ENCODE results near the gene ANXA7.
A peak's percentile ranks its signal among the peaks of the same experiment; 100 is the strongest.

ANXA7 gene

DNA sequence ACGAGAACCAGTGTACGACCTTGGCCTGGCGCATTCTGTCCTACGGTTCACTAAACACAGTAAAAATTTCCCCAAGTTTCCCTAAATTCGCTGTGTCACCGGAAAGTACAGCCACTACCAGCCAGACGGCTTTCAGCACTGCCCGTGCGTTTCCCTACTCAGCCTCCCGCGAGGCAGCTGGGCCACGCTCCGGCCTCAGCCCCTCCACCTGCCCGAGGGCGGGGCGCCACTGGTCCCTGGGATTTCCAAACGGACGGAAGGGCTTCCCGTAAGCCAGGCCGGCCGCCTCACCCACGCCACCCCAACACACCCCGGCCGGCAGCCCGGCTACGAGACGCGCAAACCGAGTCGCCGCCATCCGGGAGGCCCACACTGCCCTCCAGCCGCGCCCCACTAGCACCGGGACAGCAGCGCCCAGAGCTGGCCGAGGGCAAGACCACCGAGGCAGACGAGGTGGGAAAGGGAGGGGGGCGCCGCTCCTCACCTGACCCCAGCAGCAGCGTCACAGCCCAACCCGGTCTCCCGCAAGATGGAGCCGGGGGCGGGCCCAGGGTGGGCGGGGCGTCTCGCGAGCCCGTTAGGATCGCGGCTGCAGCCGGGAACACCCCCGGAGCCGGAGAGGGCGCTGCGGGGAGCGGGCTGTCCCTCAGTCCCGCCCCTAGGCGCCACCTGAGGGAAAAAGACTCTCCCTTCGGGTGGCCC lies at the start of gene ANXA7:
TSS of gene ANXA7 (minus strand) at position 531 of the 702 bp plus-strand sequence. CDS start 13,202 bp downstream, outside the sequence.
- DNase-seq (ENCODE audit: low read depth in 2 of 2), result peak; percentile 94 to 96

DNA sequence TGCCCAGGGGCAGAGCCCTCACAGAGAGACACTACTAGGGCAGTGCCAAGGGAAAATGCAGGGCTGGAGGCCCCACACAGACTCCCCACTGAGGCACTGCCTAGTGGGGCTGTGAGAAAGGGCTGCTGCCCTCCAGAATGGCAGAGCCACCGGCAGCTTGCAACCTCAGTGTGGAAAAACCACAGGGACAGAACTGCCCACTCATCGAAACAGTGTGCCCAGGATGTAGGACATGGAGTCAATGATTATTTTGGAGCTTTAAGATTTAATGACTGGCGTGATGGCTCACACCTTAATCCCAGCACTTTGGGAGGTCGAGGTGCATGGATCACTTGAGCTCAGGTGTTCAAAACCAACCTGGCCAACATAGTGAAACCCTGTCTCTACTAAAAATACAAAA lies 47.0 kb upstream of the ANXA7 start:
- no peak for DNase-seq (ENCODE audit: low read depth in 2 of 2)

DNA sequence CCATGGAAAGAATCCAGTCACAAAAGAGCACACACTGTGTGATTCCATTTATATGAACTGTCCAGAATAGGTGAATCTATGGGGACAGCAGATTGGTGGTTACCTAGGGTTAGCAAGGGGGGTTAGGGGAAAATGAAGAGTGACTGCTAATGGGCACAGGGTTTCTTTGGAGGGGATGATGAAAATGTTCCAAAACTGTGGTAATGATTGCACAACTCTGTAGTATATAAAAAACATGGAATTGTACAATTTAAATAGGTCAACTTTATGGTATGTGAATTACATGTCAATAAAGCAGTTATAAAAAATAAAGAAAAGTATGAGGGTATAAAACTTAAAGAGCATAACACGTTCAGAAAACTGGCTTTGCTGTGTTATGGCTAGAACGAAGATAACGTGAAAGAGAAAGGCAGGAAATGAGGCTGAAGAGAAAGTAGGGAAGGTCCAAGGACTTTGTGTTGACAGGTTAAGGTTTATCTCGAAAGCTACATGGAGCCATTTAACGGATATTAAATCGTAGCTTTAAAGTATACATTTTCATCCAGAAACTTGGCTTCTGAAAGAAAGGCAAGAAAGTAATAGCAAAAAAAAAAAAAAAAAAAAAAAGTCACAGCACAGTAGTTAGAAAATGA lies 45.9 kb upstream of the ANXA7 start:
- DNase-seq (ENCODE audit: low read depth in 2 of 2), result no peak

DNA sequence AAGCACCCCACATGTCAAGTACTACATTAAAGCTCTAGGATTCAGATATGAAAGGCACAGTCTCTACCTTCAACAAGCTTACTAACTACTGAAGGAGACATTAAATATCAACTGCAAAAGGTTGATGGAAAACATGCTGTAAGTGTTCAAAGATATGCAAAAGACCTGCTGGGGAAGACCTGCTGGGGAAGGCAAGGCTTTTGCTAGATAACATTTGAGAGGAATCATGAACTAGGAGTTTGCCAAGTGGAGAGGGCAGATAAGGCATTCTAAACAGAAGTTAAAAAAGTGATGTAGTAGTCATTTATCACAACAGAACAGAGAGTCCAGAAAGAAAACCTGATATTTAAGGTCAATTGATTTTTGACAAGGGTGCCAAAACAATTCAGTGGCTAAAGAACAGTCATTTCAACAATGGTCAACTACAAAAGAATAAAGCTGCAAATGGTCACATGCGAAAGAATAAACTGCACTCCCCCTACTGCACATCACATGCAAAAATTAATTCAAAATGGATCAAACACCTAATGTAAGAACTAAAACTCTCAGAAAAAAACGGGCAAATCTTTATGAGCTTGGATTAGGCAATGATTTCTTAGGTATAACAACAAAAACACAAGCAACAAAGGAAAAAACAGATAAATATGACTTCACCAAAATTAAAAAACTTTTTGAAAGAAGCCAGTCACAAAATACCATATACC lies 42.5 kb upstream of the ANXA7 start:
- no peak for DNase-seq (ENCODE audit: low read depth in 2 of 2)

DNA sequence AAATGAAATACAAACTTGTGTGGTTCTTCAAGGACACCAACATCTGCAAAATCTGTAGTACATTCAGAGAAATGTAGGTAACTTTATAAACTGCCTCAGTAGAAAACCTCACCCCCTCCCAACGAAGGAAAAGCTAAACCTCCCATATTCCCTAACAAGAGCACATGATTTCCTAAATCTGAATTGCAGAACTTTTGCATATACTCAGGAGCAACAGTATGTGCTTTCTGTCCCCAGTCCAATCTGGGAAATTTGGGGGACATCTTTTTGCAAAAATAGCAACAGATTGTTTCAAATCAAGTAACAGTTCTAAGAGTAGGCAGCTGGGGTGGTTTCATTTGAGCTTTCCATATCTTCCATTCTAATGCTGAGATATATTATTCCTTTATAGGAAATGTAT lies 35.3 kb upstream of the ANXA7 start:
- DNase-seq (ENCODE audit: low read depth in 2 of 2), result no peak

DNA sequence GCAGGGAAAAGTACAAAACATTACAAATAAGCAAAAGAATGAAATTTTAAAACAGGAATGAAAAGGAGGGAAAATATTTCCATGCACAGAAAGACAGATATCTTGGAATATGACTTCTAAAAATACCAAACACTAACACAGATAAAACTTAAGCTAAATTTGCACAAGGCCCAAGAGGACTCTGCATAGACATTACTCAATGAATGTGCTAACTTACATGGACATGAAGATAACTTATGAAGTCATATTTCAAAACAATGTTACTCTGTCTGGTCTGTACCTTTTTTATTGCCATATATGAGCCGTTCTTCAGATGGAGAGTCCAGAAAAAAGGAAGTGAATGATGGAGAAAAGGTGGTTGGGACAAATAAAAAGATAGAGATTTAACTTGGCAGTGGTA lies 34.5 kb upstream of the ANXA7 start:
- DNase-seq (ENCODE audit: low read depth in 2 of 2), result no peak

DNA sequence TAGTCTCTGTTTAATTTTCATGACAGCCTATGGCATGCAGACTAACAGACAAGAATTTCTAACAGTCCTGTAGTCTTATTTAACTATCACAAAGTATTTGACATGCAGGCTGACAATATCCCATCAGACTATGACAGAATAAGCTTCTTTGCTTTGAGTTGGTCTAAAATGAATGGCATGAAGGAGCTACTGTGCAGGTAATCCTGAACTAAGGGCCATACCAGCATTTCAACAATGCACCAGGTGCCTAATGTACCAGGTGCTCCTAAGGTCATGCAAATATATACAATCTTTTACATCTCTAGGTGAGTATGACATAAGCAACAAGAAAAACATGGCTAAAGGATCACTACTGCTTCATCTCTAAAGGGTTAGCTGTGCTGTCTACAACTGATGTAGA lies 33.1 kb upstream of the ANXA7 start:
- DNase-seq (ENCODE audit: low read depth in 2 of 2), result no peak

DNA sequence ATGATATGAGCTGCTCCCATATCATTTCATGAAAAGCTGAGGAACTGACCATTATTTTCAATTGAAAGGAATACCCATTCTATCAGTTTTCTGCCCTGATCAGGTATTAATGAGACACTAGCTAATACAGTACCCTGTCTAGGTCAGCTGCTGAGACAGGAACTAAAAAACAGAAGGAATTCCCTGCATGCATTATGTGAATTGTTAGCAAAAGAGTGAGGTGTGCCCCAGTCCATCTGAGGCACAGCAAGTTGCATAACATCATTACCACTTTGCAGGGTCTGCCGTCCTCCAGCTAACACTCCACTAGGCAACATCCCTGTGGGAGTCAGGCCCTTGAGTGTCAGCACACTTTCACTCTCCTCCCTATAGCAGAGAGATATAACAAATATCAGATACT lies 30.6 kb upstream of the ANXA7 start:
- no peak for DNase-seq (ENCODE audit: low read depth in 2 of 2)

DNA sequence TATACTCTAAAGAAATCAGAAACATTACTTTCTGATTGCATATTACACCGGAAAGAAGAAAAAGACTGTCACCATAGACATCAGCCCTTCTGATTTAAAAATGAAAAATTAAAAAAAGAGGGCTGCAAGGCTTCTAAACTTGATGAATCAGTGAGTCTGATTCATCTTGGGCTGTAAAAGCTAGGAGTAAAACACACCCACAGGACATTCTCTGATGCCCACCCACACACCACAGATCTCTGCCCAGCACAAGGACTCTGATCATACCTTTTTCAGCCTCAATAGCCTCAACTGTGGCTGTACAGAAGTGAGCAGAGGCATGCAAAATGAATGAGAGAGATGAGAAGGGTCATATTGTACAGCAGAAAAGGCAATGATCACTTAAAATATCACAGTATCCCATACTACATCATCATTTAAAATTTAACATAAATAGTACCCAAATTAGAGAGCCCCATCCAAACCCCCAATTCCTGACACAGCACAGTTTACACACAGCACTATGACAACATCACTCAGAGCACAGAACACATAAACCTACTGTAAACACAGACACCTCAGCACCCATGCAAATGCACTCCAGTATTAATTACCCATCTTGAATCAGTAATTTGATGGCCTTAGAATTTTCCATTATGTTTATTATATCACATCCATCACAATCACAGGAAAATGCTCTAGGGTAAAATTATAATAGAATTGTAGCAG lies 25.9 kb upstream of the ANXA7 start:
- peak in 1 of 2 donors; percentile 1 for DNase-seq (ENCODE audit: low read depth in 2 of 2)

DNA sequence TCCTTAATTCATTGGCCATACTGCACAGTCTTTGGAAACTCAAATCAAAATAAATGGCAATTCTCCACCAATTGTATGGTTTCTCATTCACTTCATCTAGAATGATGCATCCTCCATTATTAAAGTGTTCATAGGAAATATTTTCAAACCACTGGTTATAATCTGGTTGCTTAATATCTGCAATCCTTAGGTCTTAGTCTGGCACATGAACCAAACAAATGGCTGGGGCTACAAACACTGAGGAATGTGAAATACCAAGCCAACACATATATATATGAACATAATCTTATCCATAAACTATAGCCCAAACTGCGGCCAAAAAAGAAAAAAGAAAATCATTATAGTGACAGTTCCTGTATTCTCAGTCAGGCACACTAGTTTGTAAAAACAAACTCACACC lies 25.2 kb upstream of the ANXA7 start:
- no peak for DNase-seq (ENCODE audit: low read depth in 2 of 2)

DNA sequence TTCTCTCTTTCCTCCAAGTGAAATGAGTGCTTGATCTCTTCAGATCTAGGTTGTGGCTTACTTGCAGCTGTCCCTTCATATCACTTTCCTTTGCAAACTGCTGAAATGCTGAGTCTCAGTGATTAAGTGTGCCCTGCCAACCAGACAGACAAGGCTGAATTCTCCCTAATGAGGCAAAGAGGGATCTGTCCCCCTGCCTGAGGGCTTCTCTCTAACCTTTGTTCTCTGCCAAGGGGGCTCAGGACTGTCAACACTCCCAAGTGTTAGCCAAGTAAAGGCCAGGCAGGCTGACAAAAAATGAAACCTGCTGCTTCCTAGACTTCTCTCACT lies 19.6 kb upstream of the ANXA7 start, which contains the start of gene MSS51:
TSS of gene MSS51 (minus strand) at position 24 of the 330 bp plus-strand sequence. CDS start 5,277 bp downstream, outside the sequence.
- DNase-seq (ENCODE audit: low read depth in 2 of 2), result no peak

DNA sequence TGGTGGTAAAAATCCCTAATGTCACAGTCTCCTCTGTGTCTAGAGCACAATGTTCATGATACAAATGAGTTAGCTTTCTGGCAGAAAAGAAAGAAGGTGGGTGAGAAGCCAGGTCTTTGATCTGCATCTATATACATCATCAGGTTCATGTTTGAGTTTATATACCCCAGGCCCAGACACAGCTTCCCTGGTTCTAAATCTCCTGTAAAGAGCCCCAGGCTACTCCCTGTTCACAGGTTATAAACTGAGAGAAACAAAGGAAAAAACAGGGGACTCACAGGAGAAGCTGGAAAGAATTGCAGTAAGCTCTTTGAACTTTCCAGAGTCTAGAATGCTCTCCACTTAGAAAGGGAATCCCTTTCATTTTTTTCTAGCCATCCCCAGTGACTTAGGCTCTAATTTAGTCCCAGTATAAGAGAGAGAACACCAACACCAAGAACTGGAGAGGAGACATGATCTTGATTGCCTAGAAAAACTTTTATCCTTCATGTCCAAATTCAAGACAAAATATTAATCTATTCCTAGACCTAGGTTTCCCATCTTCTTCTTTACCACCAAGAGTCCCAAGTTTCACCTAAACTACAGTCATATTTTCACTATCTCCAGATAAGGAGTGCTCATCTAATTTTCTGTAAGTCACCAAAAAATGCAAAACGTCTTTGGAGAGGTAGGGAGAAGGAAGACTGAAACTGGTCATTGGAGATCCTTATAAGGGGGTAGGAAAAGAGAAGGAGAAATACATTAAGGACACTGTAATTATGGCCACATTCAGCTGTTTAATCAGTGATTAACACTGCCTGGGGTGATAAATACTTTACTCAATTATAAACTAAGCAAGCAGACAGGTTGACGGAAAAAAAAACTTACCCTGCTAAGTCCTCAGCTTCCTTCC lies 19.0 kb upstream of the ANXA7 start:
- DNase-seq (ENCODE audit: low read depth in 2 of 2), result no peak

DNA sequence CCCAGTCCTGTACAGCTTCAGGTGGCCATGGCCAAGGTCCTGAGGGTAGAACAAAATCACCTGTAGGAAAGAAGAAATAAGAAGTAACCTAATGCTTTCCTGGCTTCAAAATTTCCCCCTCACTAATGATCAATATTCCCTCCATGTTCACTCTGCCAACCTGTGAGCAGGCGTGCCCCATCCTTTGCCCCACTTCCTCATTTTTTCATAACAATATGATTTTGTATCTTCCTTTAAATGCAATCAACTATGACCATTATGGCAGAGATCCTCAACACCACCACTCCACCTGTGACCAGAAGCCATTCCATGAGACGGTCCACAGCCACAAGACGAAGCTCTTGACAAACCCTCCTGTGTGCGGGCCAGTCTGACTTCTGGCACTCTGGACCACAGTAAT lies 12.5 kb upstream of the ANXA7 start:
- no peak for DNase-seq (ENCODE audit: low read depth in 2 of 2)

DNA sequence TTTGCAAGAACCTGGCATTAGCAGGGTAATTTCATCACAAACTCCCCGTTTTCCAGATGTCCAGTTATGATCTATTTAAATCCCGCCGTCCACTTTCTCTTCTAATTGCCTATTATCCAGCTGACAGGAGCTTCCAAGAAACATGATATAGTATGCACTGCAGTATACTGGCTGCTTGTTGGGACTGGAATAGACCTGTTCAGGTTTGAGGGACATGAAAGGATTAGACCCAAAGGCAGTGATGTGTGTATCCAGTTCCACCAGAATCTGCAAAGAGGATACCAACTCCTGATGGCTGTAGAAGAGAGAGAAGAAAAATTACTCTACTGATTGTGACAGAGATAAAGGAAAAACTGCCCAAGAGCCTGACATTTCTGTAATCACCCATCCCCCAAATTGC lies 10.6 kb upstream of the ANXA7 start:
- no peak for DNase-seq (ENCODE audit: low read depth in 2 of 2)

DNA sequence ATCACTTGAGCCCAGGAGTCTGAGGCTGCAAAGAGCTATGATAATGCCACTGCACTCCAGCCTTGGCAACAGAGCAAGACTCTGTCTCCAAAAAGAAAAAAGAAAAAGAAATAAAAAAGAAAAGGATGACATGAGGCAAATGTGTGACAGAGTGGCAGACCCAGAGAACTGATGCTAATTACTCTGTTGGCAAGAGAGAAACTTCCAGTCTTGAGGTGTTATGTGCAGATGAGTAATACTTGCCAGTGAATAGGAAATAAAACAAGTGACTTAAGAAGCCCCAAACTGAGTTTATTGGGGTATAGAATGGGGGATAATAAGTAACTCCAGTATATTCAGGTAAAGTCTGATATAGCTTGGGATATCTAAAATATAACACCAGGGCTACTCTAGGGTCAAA lies 9.5 kb upstream of the ANXA7 start:
- no peak for DNase-seq (ENCODE audit: low read depth in 2 of 2)

DNA sequence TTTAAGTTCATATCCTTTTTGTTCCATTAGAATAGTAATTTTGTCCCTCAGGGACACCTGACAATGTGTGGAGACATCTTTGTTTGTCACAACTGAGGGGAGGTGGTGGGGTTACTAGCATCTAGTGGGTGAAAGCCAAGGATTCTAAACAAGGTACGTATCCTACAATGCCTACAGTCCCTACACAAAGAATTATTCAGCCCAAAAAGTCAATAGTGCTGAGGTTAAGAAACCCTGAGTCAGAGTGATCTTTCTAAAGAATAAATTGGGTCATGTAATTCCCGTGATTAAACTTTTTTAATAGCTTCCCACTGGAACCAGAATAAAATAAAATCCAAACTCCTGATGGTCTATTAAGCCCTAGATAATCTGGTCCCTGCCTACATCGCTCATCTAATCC lies 2.7 kb upstream of the ANXA7 start:
- no peak for DNase-seq (ENCODE audit: low read depth in 2 of 2)

DNA sequence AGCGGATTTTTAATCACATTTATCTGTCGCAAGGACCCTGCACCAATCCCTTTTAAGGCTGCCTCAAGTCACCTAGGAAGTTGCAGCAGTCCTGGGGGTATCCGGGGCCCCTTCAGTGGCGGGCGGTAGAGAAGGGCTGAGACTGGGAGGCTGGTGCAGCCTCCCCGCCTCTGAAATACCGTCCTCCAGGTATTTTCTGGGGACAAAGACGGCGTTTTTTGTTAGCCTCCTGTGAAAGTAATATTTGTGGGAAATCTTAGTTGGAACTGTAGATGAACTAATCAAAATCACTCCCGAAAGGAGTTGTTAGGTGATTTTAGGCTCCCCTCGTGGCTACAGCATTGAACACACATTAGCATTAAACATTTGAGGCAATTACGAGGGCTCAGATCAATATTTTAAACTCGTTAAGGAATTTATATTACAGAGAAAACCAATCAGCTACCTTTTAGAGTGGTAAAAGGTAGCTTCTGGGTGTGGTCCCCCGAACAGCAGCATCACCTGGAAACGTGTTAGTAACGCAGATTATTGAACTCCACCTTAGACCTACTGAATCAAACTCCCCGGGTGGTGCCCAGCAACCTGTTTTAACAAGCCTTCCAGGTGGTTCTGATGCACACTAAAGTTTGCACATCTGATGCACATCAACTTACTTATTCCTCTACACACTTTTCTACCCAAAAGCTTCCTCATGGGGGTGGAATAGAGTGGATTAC lies 530 bp upstream of the ANXA7 start:
- no peak for DNase-seq (ENCODE audit: low read depth in 2 of 2)

DNA sequence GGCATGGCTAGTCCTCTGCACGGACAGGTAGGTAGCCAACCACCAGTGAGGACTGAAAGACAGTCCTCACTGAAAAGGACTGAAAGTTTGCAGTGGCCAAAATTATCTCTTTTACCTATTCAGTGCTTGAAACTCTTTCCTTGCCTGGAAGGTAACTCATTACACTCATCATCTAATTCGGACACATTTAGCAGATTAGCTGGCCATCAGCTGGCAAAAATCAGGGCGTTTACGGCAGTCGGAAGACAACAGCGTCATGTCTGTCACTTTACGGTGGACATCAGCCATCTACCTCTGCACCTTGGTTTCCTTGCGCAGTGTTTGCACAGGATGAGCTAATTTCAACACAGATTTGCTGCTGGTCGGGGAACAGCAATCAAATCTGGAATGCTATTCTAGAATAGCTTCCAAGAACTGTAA lies 740 bp downstream of the ANXA7 start:
- peak; percentile 13 to 17 for DNase-seq (ENCODE audit: low read depth in 2 of 2)

DNA sequence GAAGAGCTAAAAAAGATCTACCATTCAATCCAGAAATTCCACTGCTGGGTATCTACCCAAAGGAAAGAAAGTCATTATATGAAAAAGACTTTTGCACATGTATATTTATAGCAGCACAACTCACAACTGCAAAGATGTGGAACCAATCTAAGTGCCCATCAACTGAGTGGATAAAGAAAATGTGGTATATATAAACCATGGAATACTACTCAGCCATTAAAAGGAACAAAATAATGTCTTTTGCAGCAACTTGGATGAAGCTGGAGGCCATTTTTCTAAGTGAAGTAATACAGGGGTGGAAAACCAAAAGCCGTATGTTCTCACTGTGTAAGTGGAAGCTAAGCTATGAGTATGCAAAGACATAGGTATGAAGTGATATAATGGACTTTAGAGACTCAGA lies 3.0 kb downstream of the ANXA7 start:
- no peak for DNase-seq (ENCODE audit: low read depth in 2 of 2)

DNA sequence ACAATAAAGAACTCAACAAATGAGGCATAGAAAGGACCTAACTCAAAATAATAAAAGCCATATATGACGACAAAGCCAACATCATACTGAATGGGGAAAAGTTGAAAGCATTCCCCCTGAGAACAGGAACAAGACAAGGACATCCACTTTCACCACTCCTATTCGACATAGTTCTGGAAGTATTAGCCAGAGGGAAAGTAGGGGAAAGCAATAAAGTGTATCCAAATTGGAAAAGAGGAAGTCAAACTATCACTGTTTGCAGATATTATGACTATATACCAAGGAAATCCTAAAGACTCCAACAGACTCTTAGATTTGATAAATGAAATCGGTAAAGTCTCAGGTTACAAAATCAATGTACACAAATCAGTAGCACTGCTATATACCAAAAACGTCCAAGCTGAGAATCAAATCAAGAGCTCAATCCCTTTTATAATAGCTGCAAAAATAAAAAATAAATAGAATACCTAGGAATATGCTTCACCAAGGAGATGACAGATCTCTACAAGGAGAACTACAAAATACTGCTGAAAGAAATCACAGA lies 4.8 kb downstream of the ANXA7 start:
- no peak for DNase-seq (ENCODE audit: low read depth in 2 of 2)
